Stimulated activated CD8-positive, alpha-beta memory T cell treated with anti-CD3 and anti-CD28 coated beads, Interleukin-7, amount 100 ng/mL, for 24 hours (primary cell): ENCODE data around the gene CPNE5.

Experiments used
- DNase-seq: peaks from one replicate; pipeline ENCODE4 v3.0.0-alpha.2; 2020; ENCODE audit warnings: low read depth

The CPNE5 gene

DNA sequence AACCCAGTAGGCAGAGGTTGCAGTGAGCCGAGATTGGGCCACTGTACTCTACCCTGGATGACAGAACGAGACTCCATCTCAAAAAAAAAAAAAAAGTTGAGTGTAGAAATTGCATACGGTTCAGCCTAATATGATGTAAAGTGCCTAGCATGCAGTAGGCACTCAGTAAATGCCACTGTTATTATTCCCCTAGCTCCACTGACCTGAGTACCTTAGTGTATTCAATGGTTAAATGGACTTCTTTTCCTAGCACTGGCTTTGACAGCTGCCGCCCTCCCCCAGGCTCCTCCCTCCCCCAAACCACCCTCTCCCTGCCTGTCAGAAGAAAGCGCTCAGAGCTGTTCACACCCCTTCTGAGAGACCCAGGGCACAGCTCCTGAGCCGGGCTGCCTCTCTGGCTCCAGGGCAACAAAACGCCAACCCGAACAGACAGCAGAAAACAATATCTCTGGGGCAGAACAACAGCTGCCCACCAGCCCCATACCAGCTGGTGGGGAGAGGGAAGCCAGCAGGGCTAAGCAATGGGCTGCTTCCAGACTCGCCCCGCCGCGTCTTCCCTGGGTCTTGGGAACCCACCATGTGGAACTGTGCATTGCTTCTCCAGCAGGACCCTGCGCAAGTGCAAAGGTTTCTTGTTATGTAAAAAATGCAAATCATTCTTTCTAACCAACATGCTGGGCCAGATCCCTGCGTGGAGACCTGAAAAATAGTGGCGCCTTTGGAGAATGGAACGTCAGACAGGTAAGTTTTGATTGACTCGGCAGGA, 4.5 kb downstream of the CPNE5 start:
- no peak for DNase-seq

DNA sequence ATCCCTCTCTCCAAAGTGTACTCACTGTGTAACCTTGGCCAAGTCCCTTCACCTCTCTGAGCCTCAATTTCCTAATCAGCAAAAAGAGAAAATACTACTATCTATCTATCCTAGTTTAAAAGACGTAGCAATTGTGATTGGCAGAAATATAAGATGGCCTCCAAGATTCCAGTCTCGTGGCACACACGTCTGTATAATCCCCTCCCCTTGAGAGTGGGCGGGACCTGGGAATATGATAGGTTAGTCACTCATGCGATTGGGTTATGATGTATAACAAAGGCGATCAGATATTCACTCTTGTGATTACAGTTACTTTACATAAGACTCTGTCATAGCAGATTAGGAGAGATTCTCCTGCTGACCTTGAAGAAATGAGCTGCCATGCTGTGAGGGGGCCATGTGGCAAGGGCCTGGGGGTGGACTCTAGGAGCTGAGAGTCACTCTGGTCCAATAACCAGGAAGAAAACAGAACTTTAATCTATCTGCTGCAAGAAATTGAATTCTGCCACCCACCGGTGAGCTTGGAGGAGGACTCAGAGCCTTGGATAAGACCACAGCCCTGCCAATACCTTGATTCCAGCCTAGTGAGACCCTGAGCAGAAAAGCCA, 6.0 kb downstream of the CPNE5 start:
- DNase-seq = no peak

DNA sequence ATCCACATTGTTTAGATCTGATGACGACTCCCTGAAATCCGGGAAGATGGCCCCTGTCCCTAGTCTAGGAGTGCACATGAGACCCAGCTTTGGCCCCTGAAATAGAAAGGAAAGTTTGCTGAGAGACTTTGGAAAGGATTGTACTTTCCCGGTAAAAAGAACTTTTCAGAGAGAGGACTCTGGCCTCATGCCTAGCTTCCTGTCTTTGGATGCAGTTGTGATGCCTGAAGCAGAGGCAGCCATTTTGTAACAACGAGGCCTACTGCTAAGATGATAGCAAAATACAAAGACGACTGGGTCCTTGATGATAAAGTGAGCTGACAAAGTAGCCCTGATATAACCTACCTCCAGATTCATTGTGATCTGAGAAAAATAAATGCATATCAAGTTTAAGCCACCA, 6.9 kb downstream of the CPNE5 start:
- DNase-seq = no peak

DNA sequence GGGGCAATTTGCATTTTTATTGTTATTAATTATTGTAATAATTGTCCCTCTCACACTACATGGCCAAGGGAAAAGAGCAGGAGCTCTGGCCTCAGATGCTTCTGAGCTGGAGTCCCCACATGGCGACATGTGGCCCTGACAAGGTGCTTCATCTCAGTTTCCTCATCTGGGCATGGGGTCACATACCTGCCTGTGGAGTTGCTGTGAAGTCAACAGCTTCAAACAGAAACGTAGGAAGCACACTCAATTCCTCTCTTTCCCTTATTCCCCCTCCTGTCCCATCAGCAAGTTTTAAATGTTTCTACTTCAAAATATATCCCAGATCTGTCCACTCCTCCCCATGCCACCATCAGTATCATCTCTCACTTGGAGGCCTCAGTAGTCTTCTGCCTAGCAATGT, 8.7 kb downstream of the CPNE5 start:
- no peak for DNase-seq

DNA sequence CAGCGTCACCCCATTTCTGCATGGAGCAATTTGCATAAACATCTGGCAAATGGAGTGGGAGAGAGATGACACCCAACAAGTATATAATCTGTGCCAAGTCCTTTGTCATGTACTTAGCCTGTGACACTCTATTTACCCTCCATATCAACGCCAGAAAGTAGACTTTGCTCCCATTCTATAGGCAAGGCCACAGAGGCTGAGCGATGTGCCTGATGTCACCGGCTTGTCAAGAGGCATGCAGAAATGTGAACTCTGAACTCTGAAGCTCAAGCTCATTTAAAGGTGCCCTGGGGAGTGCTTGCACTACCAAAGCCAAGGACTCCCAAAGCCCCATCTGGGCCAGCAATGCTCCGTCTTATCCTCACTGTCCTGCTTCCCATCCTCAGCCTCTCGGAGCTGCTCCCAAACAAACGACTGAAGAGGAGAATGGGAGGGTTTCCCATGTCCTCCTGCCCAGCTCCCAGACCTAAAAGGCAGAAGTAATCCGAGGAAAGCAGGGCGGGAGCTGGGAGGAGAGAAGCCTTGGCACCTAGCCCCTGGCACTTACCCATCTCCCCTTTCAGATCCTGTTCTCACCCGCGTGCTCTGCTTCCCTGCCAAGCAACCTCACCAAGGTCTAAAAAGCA, 9.2 kb downstream of the CPNE5 start:
- no peak for DNase-seq

DNA sequence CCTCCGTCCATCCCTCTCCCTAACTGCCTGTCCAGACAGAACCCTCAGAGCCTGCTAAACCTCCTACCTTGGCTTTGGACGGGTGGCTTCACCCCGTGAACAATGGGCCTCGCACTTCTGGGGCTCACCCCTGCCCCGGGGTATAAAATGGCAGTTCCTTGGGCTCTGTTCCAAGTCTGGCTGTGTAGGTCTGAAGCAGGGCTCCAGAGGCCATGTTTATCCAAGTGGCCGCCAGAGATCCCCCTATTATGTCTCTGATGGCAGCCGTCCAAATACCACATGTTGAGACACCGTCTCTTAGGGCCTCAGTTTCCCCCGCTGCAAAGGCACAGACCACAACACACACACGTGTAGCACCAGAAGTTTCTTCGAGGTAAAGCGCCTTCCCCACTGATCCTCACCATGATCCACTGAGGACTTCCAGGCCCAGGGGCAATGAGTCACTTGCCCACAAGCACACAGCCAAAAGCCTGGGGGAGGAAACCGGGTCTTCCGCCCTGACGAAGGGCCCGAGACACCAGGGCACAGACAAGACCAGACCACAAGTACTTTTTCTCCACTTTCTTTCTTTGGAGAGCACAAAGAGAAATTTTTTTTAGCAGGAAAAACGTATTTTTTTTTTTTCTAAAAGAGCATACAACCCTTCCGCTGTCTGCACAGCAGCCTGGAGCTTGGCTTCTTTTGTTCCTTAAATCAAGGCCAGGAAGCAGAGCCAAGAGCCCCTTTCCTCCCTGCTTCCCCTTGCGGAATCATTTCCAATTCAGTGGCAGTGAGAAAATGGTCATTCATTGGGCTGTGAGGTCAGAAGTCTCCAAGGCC, 11.8 kb downstream of the CPNE5 start:
- DNase-seq = no peak

DNA sequence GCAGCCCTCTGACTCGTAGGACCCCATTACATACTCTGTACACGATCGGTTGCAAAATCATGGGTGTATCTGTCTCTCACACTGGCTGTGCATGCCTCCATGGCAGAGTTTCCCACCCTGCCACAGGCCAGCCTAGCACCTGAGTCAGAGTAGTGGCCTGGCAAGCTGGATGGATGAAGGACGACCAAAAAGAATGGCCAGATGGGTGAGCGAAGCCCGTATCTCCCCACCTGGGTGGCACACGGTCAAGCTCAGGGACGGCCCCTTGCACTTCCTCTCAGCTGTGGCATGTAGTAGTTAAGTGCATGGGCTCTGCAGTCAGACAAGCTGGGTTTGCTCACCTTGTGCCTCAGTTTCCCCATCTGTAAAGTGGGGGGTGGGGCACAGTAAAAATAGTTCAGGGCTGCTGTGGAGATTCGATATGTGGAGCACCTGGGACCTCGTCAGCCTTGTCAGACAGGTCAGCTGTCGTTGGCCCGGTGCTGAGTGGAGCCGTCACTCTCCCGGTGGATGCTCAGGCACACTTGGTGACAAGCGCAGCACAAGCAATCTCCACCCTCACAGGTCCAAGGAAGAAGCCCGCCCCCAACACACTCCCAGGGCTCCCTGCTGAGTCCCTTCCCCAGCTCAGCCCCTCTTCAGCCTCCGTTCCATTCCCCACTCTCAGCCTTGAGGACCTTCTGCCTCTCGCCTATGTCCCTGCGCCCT, 12.6 kb downstream of the CPNE5 start:
- no peak for DNase-seq

DNA sequence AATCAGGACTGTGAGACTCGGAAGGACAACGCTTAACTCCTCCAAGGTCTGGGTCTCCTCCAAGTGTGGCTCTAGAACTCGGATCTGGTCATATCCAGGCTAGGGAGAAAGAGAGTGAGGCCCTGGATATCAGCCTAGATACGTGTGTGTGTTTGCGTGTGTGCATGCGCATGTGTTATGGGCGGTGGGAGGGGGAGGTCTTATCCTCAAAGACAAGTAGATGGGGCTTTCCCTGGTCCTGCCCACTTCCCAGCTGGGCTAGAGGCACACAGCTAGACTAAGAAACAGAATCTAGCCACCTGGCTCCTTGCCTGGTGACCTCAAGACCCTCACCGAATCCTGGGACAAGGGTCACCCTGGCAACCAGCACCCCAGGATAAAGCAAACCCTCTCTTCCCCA, 13.2 kb downstream of the CPNE5 start:
- DNase-seq = no peak

DNA sequence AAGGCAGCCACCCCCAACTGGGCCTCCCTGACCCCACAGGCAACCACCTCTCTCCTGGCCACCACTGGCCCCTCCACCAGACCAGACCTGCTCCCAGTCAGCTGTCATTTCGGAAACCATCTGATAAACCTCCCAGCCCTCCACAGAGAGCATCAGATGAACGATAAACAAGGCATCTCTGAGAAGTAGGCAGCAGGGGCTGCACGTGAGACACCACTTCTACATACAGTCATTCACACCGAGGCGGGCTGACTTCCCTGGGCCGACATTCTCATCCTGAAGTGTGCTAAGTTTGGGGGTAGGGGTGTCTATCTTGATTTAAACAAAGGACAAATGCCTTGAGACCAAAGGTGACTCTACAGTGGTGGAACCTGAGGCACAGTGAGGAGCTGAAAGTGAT, 13.8 kb downstream of the CPNE5 start:
- no peak for DNase-seq

DNA sequence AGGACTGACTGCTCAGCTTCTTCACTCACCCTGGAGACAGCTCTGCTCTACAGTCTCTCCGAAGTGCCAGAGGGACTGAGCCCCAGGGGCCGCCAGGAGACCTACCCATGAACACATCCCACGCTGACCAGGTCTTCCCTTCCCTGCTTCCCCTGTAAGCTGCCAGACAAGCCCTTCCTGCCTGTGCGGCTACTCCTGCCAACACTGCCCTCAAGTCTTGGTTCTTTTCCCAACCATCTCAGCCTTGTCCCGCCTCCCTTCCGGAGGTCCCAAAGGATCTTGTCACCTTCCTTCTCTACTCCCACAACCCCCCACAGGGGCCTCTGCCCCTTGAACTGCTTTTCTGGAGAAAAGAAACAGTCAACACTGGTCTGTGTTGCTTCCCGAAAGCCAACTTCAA, 15.0 kb downstream of the CPNE5 start:
- DNase-seq = no peak

DNA sequence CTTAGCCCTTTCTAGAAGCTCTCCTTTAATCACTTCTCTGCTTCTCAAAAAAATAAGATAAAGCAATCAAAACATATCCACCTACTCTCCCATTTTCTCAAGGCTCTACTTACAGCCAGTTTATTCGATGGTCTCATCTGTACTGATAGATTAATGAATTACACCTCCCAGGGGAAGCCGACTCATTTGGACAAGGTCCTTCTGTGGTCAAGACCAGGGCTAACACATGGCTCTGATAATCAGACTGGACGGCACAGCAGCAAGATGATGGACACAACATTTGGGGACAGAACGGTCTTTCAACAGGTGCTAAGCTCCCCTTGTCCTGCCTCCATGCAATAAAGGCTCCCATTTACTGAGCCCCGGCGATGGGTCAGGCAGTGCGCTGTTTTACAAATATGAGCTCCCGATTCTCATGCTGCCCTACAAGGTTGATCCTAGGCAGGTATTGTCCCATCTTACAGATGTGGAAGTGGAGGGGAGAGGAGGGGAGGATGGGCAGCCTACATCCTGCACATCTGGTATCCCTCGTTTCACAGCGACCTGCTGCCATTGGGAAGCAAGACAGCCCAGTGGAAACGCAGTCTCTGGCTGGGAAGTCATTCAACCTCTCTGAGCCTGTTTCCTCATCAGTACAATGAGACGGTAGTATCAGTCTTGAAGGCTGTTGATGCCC, 15.7 kb downstream of the CPNE5 start:
- no peak for DNase-seq

DNA sequence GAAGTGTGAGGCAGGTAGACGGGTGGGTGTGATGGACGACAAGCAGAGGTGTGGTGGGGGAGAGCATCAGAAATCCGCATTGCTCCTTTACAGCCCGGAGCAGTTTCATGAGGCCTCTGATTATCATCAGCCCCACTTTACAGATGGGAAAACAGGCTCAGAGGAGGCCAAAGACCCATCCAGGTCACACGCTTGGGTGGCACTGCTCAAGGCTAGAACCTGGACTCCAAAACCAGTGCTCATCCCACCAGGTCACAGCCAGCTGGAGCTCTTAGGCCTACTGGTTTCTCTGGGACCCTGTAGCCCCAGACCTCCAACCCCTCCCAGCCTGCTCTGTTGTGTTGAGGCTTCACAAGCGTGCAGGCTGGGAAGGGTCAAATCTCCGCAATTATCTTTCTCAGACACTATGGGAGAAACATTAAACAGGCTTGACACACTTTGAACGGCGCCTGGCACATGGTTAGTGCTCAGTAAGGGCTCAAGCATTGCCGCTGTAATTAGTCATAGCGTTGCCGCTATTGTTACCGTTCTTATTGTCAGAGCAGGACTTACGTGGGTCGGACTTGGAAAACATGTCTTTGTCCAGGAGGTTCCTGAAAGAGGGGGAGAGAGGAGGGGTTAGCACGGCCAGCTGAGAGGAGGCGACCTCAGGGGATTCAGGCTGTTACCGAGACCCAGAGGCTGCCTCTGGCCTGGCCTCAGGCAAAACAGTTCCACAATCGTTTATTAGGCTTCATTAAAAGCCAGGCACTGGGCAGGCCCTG, 16.6 kb downstream of the CPNE5 start:
- DNase-seq = no peak

DNA sequence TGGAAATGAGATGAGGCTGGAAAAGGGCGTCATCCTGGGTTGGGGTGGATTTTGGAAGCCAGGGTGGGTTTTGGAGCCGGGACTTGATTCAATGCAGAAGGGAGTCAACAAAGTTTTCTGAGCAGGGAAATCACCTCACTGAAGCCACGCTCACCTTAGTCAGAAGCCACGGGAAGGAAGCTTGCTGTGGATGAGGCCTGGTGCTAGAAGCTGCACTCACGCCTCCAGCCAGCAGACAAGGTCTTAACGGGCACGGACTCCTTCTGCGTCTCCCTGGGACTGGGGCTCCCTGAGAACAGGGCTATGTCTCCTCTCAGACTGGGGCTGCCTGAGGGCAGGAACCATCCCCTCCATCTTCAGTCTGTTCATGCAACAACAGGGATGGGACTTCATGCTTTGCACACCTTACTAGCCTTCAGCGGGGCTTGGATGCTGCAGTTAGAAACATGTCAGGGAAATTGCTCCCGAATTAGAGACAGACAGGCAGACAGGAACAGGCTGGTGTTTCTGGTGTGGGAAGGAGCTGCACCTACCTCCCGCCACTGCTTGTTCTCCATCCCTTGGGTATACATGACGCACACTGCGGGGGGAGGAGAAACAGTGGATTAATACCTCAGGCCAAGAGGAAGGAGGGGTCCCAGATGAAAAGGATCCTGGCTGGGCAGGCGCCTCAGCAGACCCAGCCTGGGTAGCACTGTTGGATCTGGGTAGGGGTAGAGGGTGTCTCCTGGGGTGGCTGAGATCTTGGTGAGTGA, 17.5 kb downstream of the CPNE5 start:
- DNase-seq = no peak

DNA sequence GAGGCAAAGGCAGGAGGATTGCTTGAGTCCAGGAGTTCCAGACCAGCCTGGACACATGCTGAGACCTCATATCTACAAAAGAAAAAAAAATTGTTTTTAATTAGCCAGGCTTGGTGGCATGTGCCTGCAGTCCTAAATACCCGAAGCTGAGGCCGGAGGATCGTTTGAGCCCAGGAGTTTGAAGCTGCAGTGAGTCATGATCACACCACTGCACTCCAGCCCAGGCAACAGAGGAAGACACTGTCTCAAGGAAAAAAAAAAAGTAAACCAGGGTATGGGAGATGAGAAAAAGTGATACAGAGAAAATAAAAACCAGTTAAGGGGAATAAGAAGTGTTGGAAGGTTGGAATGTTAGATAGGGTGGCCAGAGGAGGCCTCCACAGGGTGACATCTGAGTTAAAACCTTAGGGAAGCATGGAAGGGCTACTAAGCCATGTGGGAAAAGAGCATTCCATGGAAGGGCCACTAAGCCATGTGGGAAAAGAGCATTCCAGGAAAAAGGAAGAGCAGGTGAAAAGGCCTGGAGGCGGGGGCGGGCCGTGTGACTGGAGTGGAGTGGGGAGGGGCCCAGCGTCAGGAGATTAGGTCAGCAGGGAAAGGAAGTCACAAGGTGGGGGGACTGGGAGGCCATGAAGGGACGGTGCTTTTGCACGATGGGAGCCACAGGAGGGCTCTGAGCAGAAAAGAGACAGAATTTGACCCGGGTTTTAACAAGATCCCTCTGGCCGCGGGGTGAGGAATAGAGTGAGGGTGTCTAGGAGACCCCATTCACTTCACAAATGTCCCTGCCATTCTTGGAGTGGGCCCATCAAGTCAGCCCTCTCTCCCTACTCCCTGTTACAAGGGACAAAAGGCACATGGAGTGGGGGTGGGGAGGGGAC, 18.3 kb downstream of the CPNE5 start:
- DNase-seq = no peak

DNA sequence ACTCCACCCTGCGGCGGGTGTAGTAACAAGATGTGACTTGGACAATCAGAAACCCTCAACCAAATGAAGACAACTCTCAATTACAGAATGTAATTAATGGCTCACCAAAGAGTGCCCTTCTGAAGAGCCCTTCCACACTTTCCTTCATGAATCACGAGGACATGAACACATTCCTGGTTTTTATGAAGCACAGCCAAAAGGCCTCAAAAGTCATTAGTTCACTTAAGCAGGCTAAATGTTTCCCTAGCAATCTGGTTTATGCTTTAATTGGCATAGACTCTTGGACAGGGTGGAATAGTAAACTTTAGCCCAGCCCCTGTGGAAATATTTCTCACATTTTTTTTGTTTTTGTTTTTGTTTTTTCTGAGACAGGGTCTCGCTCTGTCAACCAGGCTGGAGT, 20.5 kb downstream of the CPNE5 start:
- DNase-seq = no peak

DNA sequence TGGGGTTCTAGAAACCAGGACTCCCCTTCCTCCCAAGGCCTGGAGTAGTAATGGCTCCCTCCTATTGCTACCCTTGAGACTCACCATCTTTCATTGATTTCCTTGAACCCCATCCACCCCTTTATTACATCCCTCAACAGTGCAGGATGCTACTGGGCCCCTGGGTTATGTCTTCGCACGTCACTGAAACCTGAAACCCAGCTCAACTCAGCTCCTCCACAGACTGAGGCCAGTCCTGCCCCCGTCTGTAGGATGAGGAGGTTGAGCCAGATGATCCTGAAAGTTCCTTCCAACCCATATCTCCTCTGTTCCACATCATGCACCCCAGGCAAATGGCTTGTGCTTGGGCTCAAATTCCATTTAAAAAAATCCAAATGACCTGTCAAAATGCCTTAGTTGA, 21.4 kb downstream of the CPNE5 start:
- no peak for DNase-seq

DNA sequence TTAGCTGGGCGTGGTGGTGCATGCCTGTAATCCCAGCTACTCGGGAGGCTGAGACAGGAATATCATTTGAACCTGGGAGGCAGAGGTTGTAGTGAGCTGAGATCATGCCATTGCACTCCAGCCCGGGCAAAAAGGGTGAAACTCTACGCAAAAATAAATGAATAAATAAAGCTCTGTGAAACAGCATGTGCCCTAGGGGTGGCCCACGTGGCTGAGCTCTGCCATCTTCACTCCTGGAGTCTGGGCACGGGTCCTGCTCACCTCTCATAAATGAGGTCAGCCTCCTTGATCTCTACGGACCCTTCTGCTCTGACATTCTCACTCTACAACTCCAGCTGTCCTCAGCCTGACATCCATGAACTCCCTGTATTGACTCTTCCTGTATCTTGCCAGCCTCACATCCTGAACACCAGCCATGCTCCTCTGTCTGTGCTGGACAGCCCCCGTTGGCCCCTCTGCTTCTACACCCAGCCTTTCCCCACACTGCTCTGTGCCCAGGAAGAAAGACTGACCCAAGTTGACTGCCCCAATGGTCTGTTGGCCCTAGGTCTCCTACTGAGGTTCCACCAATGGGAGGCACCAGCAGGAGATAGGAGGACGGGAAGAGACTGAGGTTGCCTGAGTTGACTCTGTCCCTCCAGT, 21.9 kb downstream of the CPNE5 start:
- no peak for DNase-seq

DNA sequence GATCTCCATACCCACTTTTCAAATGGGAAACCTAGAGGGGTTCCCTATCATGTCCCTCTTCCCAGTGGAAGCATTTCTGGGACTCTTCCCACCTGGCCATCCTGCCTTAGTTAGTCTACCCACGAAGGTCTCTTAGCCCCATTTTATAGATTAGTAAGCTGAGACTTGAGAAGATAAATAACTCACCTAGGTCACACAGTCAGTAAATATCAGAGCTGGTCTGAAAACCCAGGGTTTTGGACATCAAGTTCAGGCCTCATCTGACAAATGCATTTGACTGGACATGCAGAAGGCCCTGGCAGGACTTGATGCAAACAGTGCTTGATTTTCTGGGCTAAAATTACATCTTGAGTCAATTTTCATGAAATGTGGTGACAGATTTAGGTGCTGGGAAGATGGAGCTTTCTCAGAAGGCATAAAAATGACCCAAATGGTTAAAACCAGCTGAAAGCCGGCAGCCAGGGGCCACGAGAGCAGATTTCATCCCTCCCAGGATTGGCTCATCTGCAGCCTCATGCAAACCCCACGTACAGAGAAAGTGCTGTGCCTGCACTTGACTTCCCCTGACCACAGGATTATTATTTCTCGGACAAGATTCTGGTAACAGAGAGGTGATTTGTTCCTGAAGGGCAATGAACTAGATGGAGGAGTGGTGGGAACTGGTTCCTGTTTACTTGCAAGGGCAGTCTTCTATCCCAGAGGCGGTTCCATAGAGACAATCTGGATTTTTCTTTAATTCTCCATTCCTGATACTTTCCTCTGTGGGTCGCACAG, 23.1 kb downstream of the CPNE5 start:
- DNase-seq = no peak
